Large intestine (tissue), 3 donors: ENCODE results near the gene RPS19. TPM values are rescaled to one million over a fixed set of nuclear protein-coding genes. Genes with fewer than 3 reads are reported as not detected.

Source experiments
- DNase-seq, 2 donors: peaks; one replicate each; pipeline versions ENCODE4 v3.0.0 to v3.0.0-alpha.2; 2013
- H3K27ac ChIP-seq: one replicate; pipeline ENCODE4 v1.5.1; 2013; ENCODE audit warnings: low read length
- H3K27me3 ChIP-seq: 2 replicates; pipeline ENCODE4 v1.6.1; 2013; ENCODE audit warnings: low read length; ENCODE audit not compliant: control insufficient read depth, insufficient read depth
- H3K36me3 ChIP-seq: 2 replicates; pipeline ENCODE4 v1.6.1; 2013; ENCODE audit warnings: low read length; ENCODE audit not compliant: control insufficient read depth, insufficient read depth
- H3K4me1 ChIP-seq: one replicate; pipeline ENCODE4 v1.6.1; 2013; ENCODE audit warnings: low read length; ENCODE audit not compliant: control insufficient read depth, insufficient read depth
- H3K4me3 ChIP-seq: one replicate; pipeline ENCODE4 v1.5.1; 2013; ENCODE audit warnings: low read length
- H3K9me3 ChIP-seq: one replicate; pipeline ENCODE4 v1.6.1; 2013; ENCODE audit warnings: mild to moderate bottlenecking, low read depth, low read length, moderate library complexity; ENCODE audit not compliant: control insufficient read depth
- WGBS: methylation state at CpG from one replicate; pipeline ENCODE4 v1.1.5; 2013; ENCODE audit warnings: low lambda C conversion rate; ENCODE audit not compliant: insufficient coverage; 5-methylcytosine and 5-hydroxymethylcytosine counted together
- polyA plus RNA-seq: library from polyadenylated mRNA; unstranded; fragments of 120-200 nt; gene quantifications from one replicate; pipeline ENCODE4 v1.2.1, GENCODE V29; 2013

The RPS19 gene
- polyA plus RNA-seq, 1 donor: 2,618 TPM

GRCh38 chr19:41853344-41853743 lies 6.7 kb upstream of the RPS19 start:
- no peaks in the 10 kb centered on the region for H3K9me3 ChIP-seq
- H3K4me3 ChIP-seq: no peak overlapping the region
- H3K27ac ChIP-seq: no peak overlapping the region
- no peak for DNase-seq
- WGBS: no CpG with 5 or more reads among the region's 2 CpGs
- H3K36me3 ChIP-seq: no peaks in the 10 kb centered on the region
- peaks cover 44% of the 10 kb centered on the region for H3K27me3 ChIP-seq
- no peaks in the 10 kb centered on the region for H3K4me1 ChIP-seq

- Histone ChIP-seq H3K36me3 (no peaks in the 10 kb centered on the region), H3K4me3 (no peak overlapping the region), H3K4me1 (no peaks in the 10 kb centered on the region), H3K27me3 (peaks cover 42% of the 10 kb centered on the region), H3K27ac (no peak overlapping the region), H3K9me3 (no peaks in the 10 kb centered on the region)
- WGBS: no CpG with 5 or more reads among the region's 2 CpGs
- DNase-seq: no peak
These were observed 6.3 kb upstream of the RPS19 start for GRCh38 chr19:41853768-41854167.

GRCh38 chr19:41859213-41859617 lies 840 bp upstream of the RPS19 start:
- Histone ChIP-seq H3K27me3 (peaks cover 8% of the 10 kb centered on the region), H3K9me3 (no peaks in the 10 kb centered on the region), H3K27ac (peak overlapping the region; percentile 94), H3K4me1 (peaks cover 17% of the 10 kb centered on the region), H3K36me3 (peaks cover 32% of the 10 kb centered on the region), H3K4me3 (peak overlapping the region; percentile 36)
- 6% methylated on average over 2 of the region's 8 CpGs for WGBS
- no peak for DNase-seq

- peak overlapping the region; percentile 14 for H3K27ac ChIP-seq
- H3K4me3 ChIP-seq: peak overlapping the region; percentile 94
- H3K36me3 ChIP-seq: peaks cover 45% of the 10 kb centered on the region
- peak in 1 of 2 donors; percentile 33 for DNase-seq
- H3K4me1 ChIP-seq: peaks cover 17% of the 10 kb centered on the region
- no peaks in the 10 kb centered on the region for H3K27me3 ChIP-seq
- no CpG with 5 or more reads among the region's 45 CpGs for WGBS
- no peaks in the 10 kb centered on the region for H3K9me3 ChIP-seq
These were observed 512 bp downstream of the RPS19 start for GRCh38 chr19:41860419-41861115.

GRCh38 chr19:41861116-41861768 lies 1.2 kb downstream of the RPS19 start:
- Histone ChIP-seq H3K4me3 (peak overlapping the region; percentile 94), H3K27me3 (no peaks in the 10 kb centered on the region), H3K4me1 (peaks cover 17% of the 10 kb centered on the region), H3K36me3 (peaks cover 49% of the 10 kb centered on the region), H3K27ac (no peak overlapping the region), H3K9me3 (no peaks in the 10 kb centered on the region)
- WGBS: no CpG with 5 or more reads among the region's 9 CpGs
- DNase-seq: peak in 1 of 2 donors; percentile 13

GRCh38 chr19:41861846-41862245 lies 1.8 kb downstream of the RPS19 start:
- WGBS: 92% methylated on average over 2 of the region's 9 CpGs
- DNase-seq: no peak
- no peak overlapping the region for H3K27ac ChIP-seq
- H3K4me1 ChIP-seq: peaks cover 17% of the 10 kb centered on the region
- no peak overlapping the region for H3K4me3 ChIP-seq
- H3K36me3 ChIP-seq: peaks cover 53% of the 10 kb centered on the region
- H3K27me3 ChIP-seq: no peaks in the 10 kb centered on the region
- H3K9me3 ChIP-seq: no peaks in the 10 kb centered on the region

GRCh38 chr19:41862445-41862986 lies 2.5 kb downstream of the RPS19 start:
- H3K4me3 ChIP-seq: no peak overlapping the region
- H3K9me3 ChIP-seq: no peaks in the 10 kb centered on the region
- H3K27ac ChIP-seq: no peak overlapping the region
- DNase-seq: no peak
- no CpG with 5 or more reads among the region's 2 CpGs for WGBS
- peaks cover 56% of the 10 kb centered on the region for H3K36me3 ChIP-seq
- peaks cover 18% of the 10 kb centered on the region for H3K4me1 ChIP-seq
- no peaks in the 10 kb centered on the region for H3K27me3 ChIP-seq

GRCh38 chr19:41863209-41863931 lies 3.3 kb downstream of the RPS19 start:
- DNase-seq: no peak
- H3K4me3 ChIP-seq: no peak overlapping the region
- H3K9me3 ChIP-seq: no peaks in the 10 kb centered on the region
- H3K27ac ChIP-seq: no peak overlapping the region
- peaks cover 64% of the 10 kb centered on the region for H3K36me3 ChIP-seq
- peaks cover 20% of the 10 kb centered on the region for H3K4me1 ChIP-seq
- WGBS: 89% methylated on average over 3 of the region's 11 CpGs
- H3K27me3 ChIP-seq: no peaks in the 10 kb centered on the region

GRCh38 chr19:41864374-41864773 lies 4.3 kb downstream of the RPS19 start:
- peaks cover 74% of the 10 kb centered on the region for H3K36me3 ChIP-seq
- H3K9me3 ChIP-seq: no peaks in the 10 kb centered on the region
- no peak overlapping the region for H3K4me3 ChIP-seq
- no peaks in the 10 kb centered on the region for H3K27me3 ChIP-seq
- no peak overlapping the region for H3K27ac ChIP-seq
- H3K4me1 ChIP-seq: peaks cover 24% of the 10 kb centered on the region
- no CpG with 5 or more reads among the region's 5 CpGs for WGBS
- no peak for DNase-seq

- peaks cover 31% of the 10 kb centered on the region for H3K4me1 ChIP-seq
- H3K9me3 ChIP-seq: no peaks in the 10 kb centered on the region
- no CpG with 5 or more reads among the region's 3 CpGs for WGBS
- H3K4me3 ChIP-seq: no peak overlapping the region
- DNase-seq: no peak
- no peaks in the 10 kb centered on the region for H3K27me3 ChIP-seq
- H3K27ac ChIP-seq: no peak overlapping the region
- peaks cover 87% of the 10 kb centered on the region for H3K36me3 ChIP-seq
These were observed 6.2 kb downstream of the RPS19 start for GRCh38 chr19:41866284-41866683.
